ENCODE data around the gene C1orf226. TPM values are rescaled to one million over a fixed set of nuclear protein-coding genes. Genes with fewer than 3 reads are reported as not detected.

The C1orf226 gene
- total and polyA plus RNA-seq, 4 donors: 2.1 to 7.9 (median 2.4) TPM

- no peaks in the 10 kb centered on the region for H3K27me3 ChIP-seq (ENCODE audit: control insufficient read depth in 3 of 3, insufficient read depth in 3 of 3, low read length in 2 of 3)
- no peak for TF ChIP-seq CTCF (IDR thresholded peaks at IDR 0.05; ENCODE audit: control extremely low read depth, extremely low read depth)
- no peak overlapping the region for H3K9ac ChIP-seq (ENCODE audit: insufficient read depth in 1 of 2, low read length in 2 of 2)
- no peak overlapping the region for H3K4me3 ChIP-seq
- no peak overlapping the region for H3K27ac ChIP-seq (ENCODE audit: low read depth in 1 of 2, low read length in 1 of 2)
- H3K9me3 ChIP-seq (ENCODE audit: control insufficient read depth in 4 of 4, insufficient read depth in 3 of 4, low read length in 3 of 4): no peaks in the 10 kb centered on the region
- H3K4me1 ChIP-seq (ENCODE audit: control insufficient read depth in 5 of 5, insufficient read depth in 5 of 5, low read length in 5 of 5): no peaks in the 10 kb centered on the region
- DNase-seq: no peak
- WGBS, 2 donors: 87 to 92% methylated on average over 36 of the region's 36 CpGs
- peaks cover 0 to 2% (median 0%) of the 10 kb centered on the region in 4 donors for H3K36me3 ChIP-seq (ENCODE audit: control insufficient read depth in 4 of 4, insufficient read depth in 4 of 4, low read length in 4 of 4)
- no peak for ATAC-seq (ENCODE audit: insufficient read depth, low FRiP score)
These were observed 14.5 kb upstream of the C1orf226 start for GRCh38 chr1:162367073-162367472.

GRCh38 chr1:162367772-162368171 lies 13.8 kb upstream of the C1orf226 start:
- no peak overlapping the region for H3K4me3 ChIP-seq

GRCh38 chr1:162368451-162368850 lies 13.1 kb upstream of the C1orf226 start:
- WGBS, 2 donors: 55 to 70% methylated on average over 4 of the region's 4 CpGs
- no peaks in the 10 kb centered on the region for H3K27me3 ChIP-seq (ENCODE audit: control insufficient read depth in 3 of 3, insufficient read depth in 3 of 3, low read length in 2 of 3)
- no peak for ATAC-seq (ENCODE audit: insufficient read depth, low FRiP score)
- H3K9me3 ChIP-seq (ENCODE audit: control insufficient read depth in 4 of 4, insufficient read depth in 3 of 4, low read length in 3 of 4): no peaks in the 10 kb centered on the region
- H3K36me3 ChIP-seq (ENCODE audit: control insufficient read depth in 4 of 4, insufficient read depth in 4 of 4, low read length in 4 of 4): peaks cover 0 to 2% (median 0%) of the 10 kb centered on the region in 4 donors
- DNase-seq: no peak
- no peak overlapping the region for H3K27ac ChIP-seq (ENCODE audit: low read depth in 1 of 2, low read length in 1 of 2)
- TF ChIP-seq CTCF (IDR thresholded peaks at IDR 0.05; ENCODE audit: control extremely low read depth, extremely low read depth): no peak
- peaks cover 0 to 2% (median 0%) of the 10 kb centered on the region in 5 donors for H3K4me1 ChIP-seq (ENCODE audit: control insufficient read depth in 5 of 5, insufficient read depth in 5 of 5, low read length in 5 of 5)
- H3K4me3 ChIP-seq: no peak overlapping the region
- no peak overlapping the region for H3K9ac ChIP-seq (ENCODE audit: insufficient read depth in 1 of 2, low read length in 2 of 2)

More at GRCh38 chr1:162367772-162368171, 13.8 kb upstream of the C1orf226 start:
- H3K27me3 ChIP-seq (ENCODE audit: control insufficient read depth in 3 of 3, insufficient read depth in 3 of 3, low read length in 2 of 3): no peaks in the 10 kb centered on the region
- peaks cover 0 to under 1% (median 0%) of the 10 kb centered on the region in 5 donors for H3K4me1 ChIP-seq (ENCODE audit: control insufficient read depth in 5 of 5, insufficient read depth in 5 of 5, low read length in 5 of 5)
- no peaks in the 10 kb centered on the region for H3K9me3 ChIP-seq (ENCODE audit: control insufficient read depth in 4 of 4, insufficient read depth in 3 of 4, low read length in 3 of 4)
- ATAC-seq (ENCODE audit: insufficient read depth, low FRiP score) (no peak), DNase-seq (peak in 1 of 3 donors; percentile 17)
- H3K27ac ChIP-seq (ENCODE audit: low read depth in 1 of 2, low read length in 1 of 2): no peak overlapping the region
- H3K36me3 ChIP-seq (ENCODE audit: control insufficient read depth in 4 of 4, insufficient read depth in 4 of 4, low read length in 4 of 4): peaks cover 0 to 2% (median 0%) of the 10 kb centered on the region in 4 donors
- 82 to 89% methylated on average over 10 of the region's 10 CpGs for WGBS, 2 donors
- H3K9ac ChIP-seq (ENCODE audit: insufficient read depth in 1 of 2, low read length in 2 of 2): no peak overlapping the region
- TF ChIP-seq CTCF (IDR thresholded peaks at IDR 0.05; ENCODE audit: control extremely low read depth, extremely low read depth): no peak

- DNase-seq (no peak), ATAC-seq (ENCODE audit: insufficient read depth, low FRiP score) (no peak)
- Histone ChIP-seq H3K27me3 (ENCODE audit: control insufficient read depth in 3 of 3, insufficient read depth in 3 of 3, low read length in 2 of 3) (no peaks in the 10 kb centered on the region), H3K36me3 (ENCODE audit: control insufficient read depth in 4 of 4, insufficient read depth in 4 of 4, low read length in 4 of 4) (peaks cover 0 to 2% (median 0%) of the 10 kb centered on the region in 4 donors), H3K27ac (ENCODE audit: low read depth in 1 of 2, low read length in 1 of 2) (no peak overlapping the region), H3K9me3 (ENCODE audit: control insufficient read depth in 4 of 4, insufficient read depth in 3 of 4, low read length in 3 of 4) (no peaks in the 10 kb centered on the region), H3K9ac (ENCODE audit: insufficient read depth in 1 of 2, low read length in 2 of 2) (no peak overlapping the region), H3K4me1 (ENCODE audit: control insufficient read depth in 5 of 5, insufficient read depth in 5 of 5, low read length in 5 of 5) (peaks cover 0 to 2% (median 0%) of the 10 kb centered on the region in 5 donors), H3K4me3 (no peak overlapping the region)
- 92% methylated on average over 7 of the region's 7 CpGs for WGBS, 2 donors
- no peak for TF ChIP-seq CTCF (IDR thresholded peaks at IDR 0.05; ENCODE audit: control extremely low read depth, extremely low read depth)
These were observed 12.0 kb upstream of the C1orf226 start for GRCh38 chr1:162369571-162369970.

Data from lung (tissue), 12 donors.